Measurements from ENCODE around the gene PRKAR1B.

PRKAR1B gene

GRCh38 chr7:732556-732955 lies 5.5 kb upstream of the PRKAR1B start:
- TF ChIP-seq ZNF530 (tag by site-specific recombination; IDR thresholded peaks at IDR 0.05; ENCODE audit: low read depth) (no peak), GLI4 (tag by site-specific recombination; IDR thresholded peaks at IDR 0.05) (no peak), ZNF354C (tag by site-specific recombination; IDR thresholded peaks at IDR 0.05; ENCODE audit: borderline replicate concordance, low read depth) (no peak), GLI2 (tag by site-specific recombination; IDR thresholded peaks at IDR 0.05; ENCODE audit: borderline replicate concordance, low read depth) (no peak), ZBTB17 (tag by site-specific recombination; IDR thresholded peaks at IDR 0.05) (no peak), HOXD13 (CRISPR knock-in tag; IDR thresholded peaks at IDR 0.05; ENCODE audit: borderline replicate concordance) (no peak), ZBTB48 (tag by site-specific recombination; IDR thresholded peaks at IDR 0.05) (no peak), ZNF292 (tag by site-specific recombination; IDR thresholded peaks at IDR 0.05; ENCODE audit: borderline replicate concordance, low read depth) (no peak), BCL11B (tag by site-specific recombination; IDR thresholded peaks at IDR 0.05; ENCODE audit: low read depth) (no peak)
- TF ChIP-seq, protein P1, sequence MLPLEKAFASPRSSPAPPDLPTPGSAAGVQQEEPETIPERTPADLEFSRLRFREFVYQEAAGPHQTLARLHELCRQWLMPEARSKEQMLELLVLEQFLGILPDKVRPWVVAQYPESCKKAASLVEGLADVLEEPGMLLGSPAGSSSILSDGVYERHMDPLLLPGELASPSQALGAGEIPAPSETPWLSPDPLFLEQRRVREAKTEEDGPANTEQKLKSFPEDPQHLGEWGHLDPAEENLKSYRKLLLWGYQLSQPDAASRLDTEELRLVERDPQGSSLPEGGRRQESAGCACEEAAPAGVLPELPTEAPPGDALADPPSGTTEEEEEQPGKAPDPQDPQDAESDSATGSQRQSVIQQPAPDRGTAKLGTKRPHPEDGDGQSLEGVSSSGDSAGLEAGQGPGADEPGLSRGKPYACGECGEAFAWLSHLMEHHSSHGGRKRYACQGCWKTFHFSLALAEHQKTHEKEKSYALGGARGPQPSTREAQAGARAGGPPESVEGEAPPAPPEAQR (tag by site-specific recombination; IDR thresholded peaks at IDR 0.05), result no peak
- H3K4me1 ChIP-seq (ENCODE audit: control insufficient read depth, insufficient read depth, low read length), result no peaks in the 10 kb centered on the region
- no peaks in the 10 kb centered on the region for H3K9me3 ChIP-seq (ENCODE audit: control insufficient read depth, insufficient read depth, low read depth, low read length)
- ChIA-PET POLR2A (no interaction called here), CTCF (interaction anchor here (0.8 to 1.5 kb wide), 2 partner anchors 49 to 399 kb away, joined by 3 to 4 read pairs; no protein-coding TSS in a partner anchor)
- peaks cover 0 to 56% of the 10 kb centered on the region in 2 experiments; a peak in 2 of 3 replicates for H3K36me3 ChIP-seq (ENCODE audit: control insufficient read depth in 2 of 2, insufficient read depth in 1 of 2, low read length in 2 of 2)
- no peak overlapping the region for H3K4me3 ChIP-seq (ENCODE audit: low read depth, low read length)
- no peak overlapping the region for H3K27ac ChIP-seq (ENCODE audit: extremely low read depth, low read depth, low read length)

- Histone ChIP-seq H3K27ac (ENCODE audit: extremely low read depth, low read depth, low read length) (no peak overlapping the region), H3K36me3 (ENCODE audit: control insufficient read depth in 2 of 2, insufficient read depth in 1 of 2, low read length in 2 of 2) (peaks cover 0 to 53% of the 10 kb centered on the region in 2 experiments; a peak in 2 of 3 replicates), H3K4me3 (ENCODE audit: low read depth, low read length) (no peak overlapping the region), H3K9me3 (ENCODE audit: control insufficient read depth, insufficient read depth, low read depth, low read length) (no peaks in the 10 kb centered on the region), H3K4me1 (ENCODE audit: control insufficient read depth, insufficient read depth, low read length) (no peaks in the 10 kb centered on the region)
- POLR2A ChIA-PET, result no interaction called here
- peak; percentile 54 for TF ChIP-seq ZIC2 (tag by site-specific recombination; IDR thresholded peaks at IDR 0.05)
- no peak for TF ChIP-seq EGR2 (tag by site-specific recombination; IDR thresholded peaks at IDR 0.05; ENCODE audit: low read depth)
- TF ChIP-seq ZNF19 (tag by site-specific recombination; IDR thresholded peaks at IDR 0.05; ENCODE audit: low read depth), result no peak
- CTCF ChIA-PET, result interaction anchor here (0.7 to 1.5 kb wide), 4 partner anchors 21 to 399 kb away, joined by 3 to 4 read pairs (median 3); no protein-coding TSS in a partner anchor
Measured at GRCh38 chr7:732094-732541, 5.0 kb upstream of the PRKAR1B start.

DNA sequence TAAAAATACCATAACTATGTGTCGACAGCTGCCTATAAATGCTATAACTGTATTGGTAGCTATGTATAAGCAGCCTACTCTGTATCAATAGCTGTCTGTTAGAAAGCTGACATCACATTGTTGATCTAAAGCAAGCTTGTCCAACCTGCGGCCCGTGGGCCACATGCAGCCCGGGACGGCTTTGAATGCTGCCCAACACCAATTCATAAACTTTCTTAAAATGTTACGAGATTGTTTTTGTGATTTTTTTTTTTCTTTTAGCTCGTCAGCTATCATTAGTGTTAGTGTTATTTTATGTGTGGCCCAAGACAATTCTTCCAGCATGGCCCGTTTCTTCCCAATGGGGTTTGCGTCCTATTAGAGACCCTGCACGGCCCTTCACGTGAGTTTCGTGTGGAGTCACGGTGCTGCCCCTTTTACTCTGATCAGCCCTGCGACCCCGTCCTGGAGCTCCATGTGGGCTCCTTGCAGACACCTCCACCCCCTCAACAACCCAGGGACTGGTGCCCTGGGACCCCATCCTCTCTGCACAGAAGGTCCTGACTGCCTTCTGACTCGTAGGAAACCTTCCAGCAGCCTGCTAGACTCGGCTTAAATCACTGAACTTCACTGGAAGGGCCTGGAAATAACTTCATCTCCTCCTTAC lies 4.5 kb upstream of the PRKAR1B start:
- Histone ChIP-seq H3K36me3 (ENCODE audit: control insufficient read depth in 2 of 2, insufficient read depth in 1 of 2, low read length in 2 of 2) (peaks cover 0 to 53% of the 10 kb centered on the region in 2 experiments; a peak in 2 of 3 replicates), H3K9me3 (ENCODE audit: control insufficient read depth, insufficient read depth, low read depth, low read length) (no peaks in the 10 kb centered on the region), H3K4me1 (ENCODE audit: control insufficient read depth, insufficient read depth, low read length) (no peaks in the 10 kb centered on the region), H3K4me3 (ENCODE audit: low read depth, low read length) (no peak overlapping the region), H3K27ac (ENCODE audit: extremely low read depth, low read depth, low read length) (no peak overlapping the region)
- TF ChIP-seq HOXC10 (CRISPR knock-in tag; IDR thresholded peaks at IDR 0.05), result no peak
- TF ChIP-seq KLF17 (tag by site-specific recombination; IDR thresholded peaks at IDR 0.05), result no peak
- TF ChIP-seq, protein P2, sequence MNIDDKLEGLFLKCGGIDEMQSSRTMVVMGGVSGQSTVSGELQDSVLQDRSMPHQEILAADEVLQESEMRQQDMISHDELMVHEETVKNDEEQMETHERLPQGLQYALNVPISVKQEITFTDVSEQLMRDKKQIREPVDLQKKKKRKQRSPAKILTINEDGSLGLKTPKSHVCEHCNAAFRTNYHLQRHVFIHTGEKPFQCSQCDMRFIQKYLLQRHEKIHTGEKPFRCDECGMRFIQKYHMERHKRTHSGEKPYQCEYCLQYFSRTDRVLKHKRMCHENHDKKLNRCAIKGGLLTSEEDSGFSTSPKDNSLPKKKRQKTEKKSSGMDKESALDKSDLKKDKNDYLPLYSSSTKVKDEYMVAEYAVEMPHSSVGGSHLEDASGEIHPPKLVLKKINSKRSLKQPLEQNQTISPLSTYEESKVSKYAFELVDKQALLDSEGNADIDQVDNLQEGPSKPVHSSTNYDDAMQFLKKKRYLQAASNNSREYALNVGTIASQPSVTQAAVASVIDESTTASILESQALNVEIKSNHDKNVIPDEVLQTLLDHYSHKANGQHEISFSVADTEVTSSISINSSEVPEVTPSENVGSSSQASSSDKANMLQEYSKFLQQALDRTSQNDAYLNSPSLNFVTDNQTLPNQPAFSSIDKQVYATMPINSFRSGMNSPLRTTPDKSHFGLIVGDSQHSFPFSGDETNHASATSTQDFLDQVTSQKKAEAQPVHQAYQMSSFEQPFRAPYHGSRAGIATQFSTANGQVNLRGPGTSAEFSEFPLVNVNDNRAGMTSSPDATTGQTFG (tag by site-specific recombination; IDR thresholded peaks at IDR 0.05; ENCODE audit: borderline replicate concordance), result no peak
- no peak for TF ChIP-seq ZNF214 (tag by site-specific recombination; IDR thresholded peaks at IDR 0.05; ENCODE audit: borderline replicate concordance)
- CTCF ChIA-PET, result interaction anchor here (0.7 to 1.5 kb wide), 5 partner anchors 21 to 410 kb away, joined by 3 to 4 read pairs (median 3); no protein-coding TSS in a partner anchor
- POLR2A ChIA-PET, result interaction anchor here (0.9 kb wide), 1 partner anchor 11 kb away, joined by 3 read pairs; no protein-coding TSS in a partner anchor
